CD14-positive monocyte (primary cell): ENCODE results near the gene SATB1. TPM values are rescaled to one million over a fixed set of nuclear protein-coding genes. Genes with fewer than 3 reads are reported as not detected.

Experiments used
- DNase-seq, 3 donors: peaks; one replicate each; pipeline ENCODE4 v3.0.0-alpha.2; 2011 to 2022
- H2AFZ ChIP-seq: 2 replicates; pipeline ENCODE4 v1.6.0; 2012; ENCODE audit warnings: mild to moderate bottlenecking, low read depth, low read length, inconsistent platforms; ENCODE audit not compliant: insufficient read depth, poor library complexity, severe bottlenecking
- H3K27ac ChIP-seq, 2 donors: 1 replicate in 1 of 2; 2 replicates in 1 of 2; pipeline ENCODE4 v1.5.1; 2012 to 2013; ENCODE audit warnings: low read length in 2 of 2, control low read depth in 1 of 2, inconsistent platforms in 1 of 2, low read depth in 1 of 2, mild to moderate bottlenecking in 1 of 2
- H3K27me3 ChIP-seq, 2 donors: one replicate each; pipeline versions ENCODE4 v1.6.0 to v1.6.1; 2011 to 2013; ENCODE audit warnings: low read length in 2 of 2; ENCODE audit not compliant: control insufficient read depth in 2 of 2, insufficient read depth in 2 of 2
- H3K36me3 ChIP-seq, 2 donors: replicated peaks in 1 of 2; 1 replicate in 1 of 2; 2 replicates in 1 of 2; pipeline versions ENCODE4 v1.5.1 to v1.6.1; 2012 to 2013; ENCODE audit warnings: low read length in 2 of 2, control low read depth in 1 of 2, inconsistent platforms in 1 of 2, mild to moderate bottlenecking in 1 of 2; ENCODE audit not compliant: insufficient read depth in 2 of 2, control insufficient read depth in 1 of 2
- H3K4me1 ChIP-seq, 2 donors: 1 replicate in 1 of 2; 2 replicates in 1 of 2; pipeline versions ENCODE4 v1.5.1 to v1.6.1; 2012 to 2013; ENCODE audit warnings: low read length in 2 of 2, control low read depth in 1 of 2, inconsistent platforms in 1 of 2, mild to moderate bottlenecking in 1 of 2, moderate library complexity in 1 of 2; ENCODE audit not compliant: insufficient read depth in 2 of 2, control insufficient read depth in 1 of 2
- H3K4me2 ChIP-seq: replicated peaks from 2 replicates; pipeline ENCODE3; 2012; ENCODE audit warnings: low read length, moderate library complexity, mild to moderate bottlenecking; ENCODE audit not compliant: poor library complexity, severe bottlenecking; ENCODE audit errors: extremely low read depth
- H3K4me3 ChIP-seq, 3 experiments: fragments of 200-600 bp in 1 of 3; sonication (generic) in 1 of 3; replicated peaks in 1 of 3; 1 replicate in 2 of 3; 2 replicates in 1 of 3; pipeline ENCODE4 v1.5.1; 2011 to 2013; ENCODE audit warnings: low read length in 3 of 3, mild to moderate bottlenecking in 3 of 3, control low read depth in 2 of 3, low read depth in 2 of 3, inconsistent platforms in 1 of 3, moderate library complexity in 1 of 3
- H3K79me2 ChIP-seq: 2 replicates; pipeline ENCODE4 v1.6.0; 2012; ENCODE audit warnings: mild to moderate bottlenecking, control low read depth, inconsistent platforms, low read length, moderate library complexity; ENCODE audit not compliant: insufficient read depth
- H3K9ac ChIP-seq: 2 replicates; pipeline ENCODE4 v1.6.0; 2017; ENCODE audit warnings: low read length, mild to moderate bottlenecking; ENCODE audit not compliant: insufficient read depth, poor library complexity, severe bottlenecking
- H3K9me3 ChIP-seq, 2 donors: replicated peaks in 1 of 2; 1 replicate in 1 of 2; 2 replicates in 1 of 2; pipeline versions ENCODE4 v1.5.1 to v1.6.1; 2012 to 2013; ENCODE audit warnings: low read length in 2 of 2, control low read depth in 1 of 2; ENCODE audit not compliant: control insufficient read depth in 1 of 2, insufficient read depth in 1 of 2
- H4K20me1 ChIP-seq: 2 replicates; pipeline ENCODE4 v1.6.0; 2012; ENCODE audit warnings: mild to moderate bottlenecking, low read length, control low read depth, moderate library complexity; ENCODE audit not compliant: insufficient read depth
- H3K27ac Mint-ChIP-seq, 7 donors: one replicate each; pipeline ENCODE4 v1.8.0; 2020; ENCODE audit warnings: mild to moderate bottlenecking in 7 of 7, mixed read lengths in 7 of 7, moderate library complexity in 6 of 7, inconsistent platforms in 2 of 7
- H3K27me3 Mint-ChIP-seq, 3 donors: one replicate each; pipeline ENCODE4 v1.8.0; 2021 to 2022; ENCODE audit warnings: low read depth in 3 of 3, mild to moderate bottlenecking in 3 of 3, mixed read lengths in 3 of 3, moderate library complexity in 3 of 3, inconsistent platforms in 1 of 3
- H3K36me3 Mint-ChIP-seq, 2 donors: one replicate each; pipeline ENCODE4 v1.8.0; 2020; ENCODE audit warnings: mixed read lengths in 2 of 2, inconsistent platforms in 1 of 2, mild to moderate bottlenecking in 1 of 2
- H3K4me1 Mint-ChIP-seq: one replicate; pipeline ENCODE4 v1.8.0; 2020; ENCODE audit warnings: mild to moderate bottlenecking, mixed read lengths
- H3K4me3 Mint-ChIP-seq, 2 donors: one replicate each; pipeline ENCODE4 v1.8.0; 2020; ENCODE audit warnings: mild to moderate bottlenecking in 2 of 2, mixed read lengths in 2 of 2, moderate library complexity in 1 of 2
- H3K9me3 Mint-ChIP-seq, 7 donors: one replicate each; pipeline ENCODE4 v1.8.0; 2020 to 2022; ENCODE audit warnings: mixed read lengths in 7 of 7, mild to moderate bottlenecking in 6 of 7, moderate library complexity in 6 of 7, inconsistent platforms in 2 of 7
- WGBS: methylation state at CpG from one replicate; pipeline ENCODE4 v1.1.5; 2013; ENCODE audit warnings: missing lambda C conversion rate; ENCODE audit not compliant: insufficient coverage; 5-methylcytosine and 5-hydroxymethylcytosine counted together
- intact Hi-C, 2 donors: fragments of 100-400 bp; cut with micrococcal nuclease; formaldehyde crosslinking; loops; one replicate each; pipeline versions ENCODE4 v1.15.0 to v1.15.1; 2023
- polyA plus RNA-seq, 3 donors: library from polyadenylated mRNA; depleted of rRNA in 1 of 3; unstranded in 2 of 3; stranded (reverse) in 1 of 3; fragments of 300-500 nt in 2 of 3; fragments of >200 nt in 1 of 3; fragmentation: Illumina TruSeq in 2 of 3; gene quantifications; 1 replicate in 2 of 3; 2 replicates in 1 of 3; pipeline ENCODE4 v1.2.3, GENCODE V29; 2012 to 2021
- TF ChIP-seq, protein P1 (sequence below): fragments of 200-600 bp; IDR thresholded peaks from one replicate; pipeline ENCODE4 v1.8.0; 2022; ENCODE audit warnings: antibody characterized with exemption, mild to moderate bottlenecking

SATB1 gene
- polyA plus RNA-seq, 3 donors, result 4.3 to 35.3 (median 6.9) TPM

DNA sequence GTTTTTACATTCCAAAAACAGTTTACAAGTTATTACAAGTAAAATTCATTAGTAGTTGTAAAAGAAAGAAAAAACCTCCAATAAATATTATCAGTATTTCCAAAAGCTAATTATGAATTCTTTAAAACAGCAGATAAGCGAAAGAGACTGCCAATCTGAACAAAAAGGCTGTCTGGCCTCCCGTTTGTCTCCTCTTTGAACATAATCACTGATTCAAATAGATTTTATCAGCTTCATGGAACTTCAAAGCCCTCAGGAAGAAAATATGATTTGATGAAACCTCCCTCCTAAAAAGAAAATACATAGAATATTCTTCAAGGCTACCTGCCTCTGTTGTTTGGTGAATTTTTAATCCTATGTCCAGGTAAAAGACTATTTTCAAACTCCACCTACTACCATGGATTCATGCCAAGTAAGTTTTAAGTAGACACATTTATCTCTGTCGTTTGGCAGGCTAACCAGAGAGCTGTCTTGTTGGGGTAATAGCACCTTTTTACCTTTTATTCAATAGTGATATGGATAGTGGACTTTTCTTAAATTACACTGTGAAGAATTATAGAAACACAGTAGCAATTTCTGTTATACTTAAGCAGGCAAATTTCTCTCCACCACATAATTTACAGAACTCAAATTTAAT, 35.0 kb downstream of the SATB1 start:
- peaks cover 0 to 1% (median 0%) of the 10 kb centered on the region in 7 donors for H3K9me3 Mint-ChIP-seq

DNA sequence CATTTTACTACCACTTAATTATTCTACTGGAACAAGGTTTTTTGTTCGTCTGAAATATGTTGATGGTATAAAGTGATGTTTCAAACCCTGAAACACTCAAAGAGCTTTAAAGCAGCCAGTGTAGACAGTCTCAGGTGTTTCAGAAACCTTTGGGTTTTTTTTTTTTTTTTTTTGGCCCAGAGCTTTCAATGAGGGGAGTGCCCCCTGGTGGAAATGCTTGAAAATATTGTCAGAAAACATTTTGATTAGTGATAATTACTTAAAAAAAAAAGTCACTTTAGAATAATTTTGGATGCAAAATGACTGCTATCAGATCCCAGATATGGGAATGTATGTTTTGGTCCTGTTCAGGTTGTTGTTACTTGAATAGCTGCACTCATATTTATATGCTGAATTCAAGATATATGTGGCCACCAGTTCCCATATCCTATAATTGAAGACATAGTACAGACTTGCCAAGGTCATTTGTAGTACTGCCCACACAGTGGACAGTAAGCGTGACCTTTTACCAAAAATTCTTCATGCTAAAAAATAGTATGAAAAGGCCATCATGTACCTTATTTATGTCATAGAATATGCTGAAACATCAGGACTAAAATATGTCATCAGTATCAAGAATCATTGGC, 35.9 kb downstream of the SATB1 start:
- H3K9ac ChIP-seq, result no peak overlapping the region
- no peaks in the 10 kb centered on the region for H3K4me1 ChIP-seq
- peaks cover 0 to 1% (median 0%) of the 10 kb centered on the region in 7 donors for H3K9me3 Mint-ChIP-seq
- H3K4me1 Mint-ChIP-seq, result no peaks in the 10 kb centered on the region
- H3K9me3 ChIP-seq, result no peaks in the 10 kb centered on the region
- no peaks in the 10 kb centered on the region for H3K27me3 ChIP-seq
- no peak overlapping the region for H3K4me2 ChIP-seq
- peaks cover 25 to 30% of the 10 kb centered on the region in 2 donors for H3K36me3 Mint-ChIP-seq
- no peak overlapping the region for H3K27ac ChIP-seq
- intact Hi-C loops, result loop anchor here in 1 of 2 donors (10.0 kb wide), 1 partner anchor 494 kb away; no protein-coding TSS in a partner anchor
- H4K20me1 ChIP-seq, result no peaks in the 10 kb centered on the region
- no peak overlapping the region for H2AFZ ChIP-seq
- H3K4me3 Mint-ChIP-seq, result no peak overlapping the region
- peak in 2 of 3 donors; percentile 5 to 14 for DNase-seq
- H3K4me3 ChIP-seq, result no peak overlapping the region
- TF ChIP-seq, protein P1, sequence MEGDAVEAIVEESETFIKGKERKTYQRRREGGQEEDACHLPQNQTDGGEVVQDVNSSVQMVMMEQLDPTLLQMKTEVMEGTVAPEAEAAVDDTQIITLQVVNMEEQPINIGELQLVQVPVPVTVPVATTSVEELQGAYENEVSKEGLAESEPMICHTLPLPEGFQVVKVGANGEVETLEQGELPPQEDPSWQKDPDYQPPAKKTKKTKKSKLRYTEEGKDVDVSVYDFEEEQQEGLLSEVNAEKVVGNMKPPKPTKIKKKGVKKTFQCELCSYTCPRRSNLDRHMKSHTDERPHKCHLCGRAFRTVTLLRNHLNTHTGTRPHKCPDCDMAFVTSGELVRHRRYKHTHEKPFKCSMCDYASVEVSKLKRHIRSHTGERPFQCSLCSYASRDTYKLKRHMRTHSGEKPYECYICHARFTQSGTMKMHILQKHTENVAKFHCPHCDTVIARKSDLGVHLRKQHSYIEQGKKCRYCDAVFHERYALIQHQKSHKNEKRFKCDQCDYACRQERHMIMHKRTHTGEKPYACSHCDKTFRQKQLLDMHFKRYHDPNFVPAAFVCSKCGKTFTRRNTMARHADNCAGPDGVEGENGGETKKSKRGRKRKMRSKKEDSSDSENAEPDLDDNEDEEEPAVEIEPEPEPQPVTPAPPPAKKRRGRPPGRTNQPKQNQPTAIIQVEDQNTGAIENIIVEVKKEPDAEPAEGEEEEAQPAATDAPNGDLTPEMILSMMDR, result peak; percentile 82
- H3K27me3 Mint-ChIP-seq, result no peaks in the 10 kb centered on the region
- H3K79me2 ChIP-seq, result no peaks in the 10 kb centered on the region
- WGBS, result no CpG with 5 or more reads among the region's 2 CpGs
- H3K36me3 ChIP-seq, result peaks cover 35 to 67% of the 10 kb centered on the region in 2 donors
- no peak overlapping the region for H3K27ac Mint-ChIP-seq

More for the DNA sequence above, 35.0 kb downstream of the SATB1 start:
- Histone ChIP-seq H2AFZ (no peak overlapping the region), H3K4me1 (no peaks in the 10 kb centered on the region), H3K9ac (no peak overlapping the region), H3K4me3 (no peak overlapping the region), H3K27me3 (no peaks in the 10 kb centered on the region), H4K20me1 (no peaks in the 10 kb centered on the region), H3K27ac (no peak overlapping the region), H3K4me2 (no peak overlapping the region), H3K36me3 (peaks cover 26 to 67% of the 10 kb centered on the region in 2 donors), H3K9me3 (no peaks in the 10 kb centered on the region), H3K79me2 (no peaks in the 10 kb centered on the region)
- intact Hi-C loops, result no loop called here
- H3K27me3 Mint-ChIP-seq, result no peaks in the 10 kb centered on the region
- H3K4me3 Mint-ChIP-seq, result no peak overlapping the region
- no peaks in the 10 kb centered on the region for H3K4me1 Mint-ChIP-seq
- TF ChIP-seq, protein P1, result no peak
- H3K27ac Mint-ChIP-seq, result no peak overlapping the region
- WGBS, result no CpG with 5 or more reads among the region's 3 CpGs
- peaks cover 30 to 37% of the 10 kb centered on the region in 2 donors for H3K36me3 Mint-ChIP-seq
- no peak for DNase-seq
